ENCODE results near the gene PBX3.

DNA sequence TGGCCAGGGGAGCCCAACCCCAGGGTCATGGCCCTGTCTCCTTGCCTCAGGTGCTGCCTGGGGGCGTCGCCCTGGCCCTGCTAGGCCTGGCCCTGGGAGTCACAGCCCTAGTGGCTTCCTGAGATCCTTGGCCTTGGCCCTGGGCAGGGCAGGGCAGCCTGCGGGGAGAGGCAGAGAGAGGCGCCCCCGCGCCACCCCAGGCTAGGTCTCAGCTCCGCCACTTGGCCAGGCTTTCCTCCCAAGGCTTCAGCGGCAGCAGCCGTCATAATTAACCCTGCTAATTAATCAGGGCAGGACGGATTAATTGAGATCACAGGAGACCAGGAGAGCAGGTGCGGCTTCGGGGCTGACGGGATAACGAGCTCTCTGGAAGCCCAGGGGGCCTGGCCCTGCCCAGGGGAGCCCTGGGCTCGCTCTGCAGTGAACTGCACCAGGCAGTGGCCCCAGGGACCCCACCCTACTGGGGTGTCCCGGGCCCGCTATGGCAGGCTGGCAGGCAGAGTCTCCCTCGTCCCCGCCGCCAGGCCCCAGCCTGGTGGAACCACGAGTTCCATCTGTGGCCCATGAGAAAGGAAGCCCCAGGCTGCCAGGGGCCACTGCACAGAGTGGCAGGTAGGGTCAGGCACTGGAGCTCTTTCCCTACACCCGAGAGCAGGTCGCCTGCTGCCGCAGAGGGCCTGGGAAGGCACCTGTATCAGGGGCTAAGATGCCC, 269.6 kb downstream of the PBX3 start:
- no peak for TF ChIP-seq CTCF (IDR thresholded peaks at IDR 0.05)
- no peak for TF ChIP-seq REST (IDR thresholded peaks at IDR 0.05; ENCODE audit: insufficient read depth in 1 of 2, low read depth in 2 of 2, low read length in 1 of 2)
- TF ChIP-seq SIN3A (IDR thresholded peaks at IDR 0.05; ENCODE audit: borderline replicate concordance, insufficient read depth, low read depth, low read length) = no peak
- TF ChIP-seq POLR2AphosphoS5 (IDR thresholded peaks at IDR 0.05; ENCODE audit: low read depth, low read length) = no peak
- no peak for TF ChIP-seq TCF7L2 (IDR thresholded peaks at IDR 0.05; ENCODE audit: low read depth, low read length)
